OCI-LY7 (cell line): ENCODE data around the gene WNK2. TPM values are rescaled to one million over a fixed set of nuclear protein-coding genes. Genes with fewer than 3 reads are reported as not detected.

Experiments
- BruUV-seq: library from RNA; stranded (reverse); fragments of 400-500 nt; replicated peaks from 2 replicates; lab custom pipeline; 2021; lab: Mats Ljungman, UMichigan
- CTCF ChIA-PET: fragments of 300-600 bp; sonication (Branson Sonifier 250); formaldehyde crosslinking; loops from one replicate; lab custom pipeline; 2022; ENCODE audit warnings: antibody characterized with exemption; ENCODE audit not compliant: unreplicated experiment; lab: Charles Lee
- POLR2A ChIA-PET: fragments of 300-600 bp; sonication (Branson Sonifier 250); formaldehyde crosslinking; loops from one replicate; lab custom pipeline; 2022; ENCODE audit warnings: antibody characterized with exemption; lab: Charles Lee
- DNase-seq: peaks from one replicate; pipeline ENCODE4 v3.0.0-alpha.2; 2015; ENCODE audit warnings: low spot score
- H2AFZ ChIP-seq: fragments of 200-600 bp; sonication (generic), shearing (Covaris generic); 2 replicates; pipeline ENCODE4 v1.6.1; 2014; ENCODE audit warnings: mild to moderate bottlenecking, antibody characterized with exemption, low read length, moderate library complexity
- H3K27ac ChIP-seq: fragments of 200-600 bp; sonication (generic); 2 replicates; pipeline ENCODE4 v1.5.1; 2014; ENCODE audit warnings: mixed run types, low read depth, mild to moderate bottlenecking, moderate library complexity, low read length, inconsistent platforms; ENCODE audit not compliant: poor library complexity, severe bottlenecking
- H3K36me3 ChIP-seq: fragments of 200-600 bp; sonication (generic); 2 replicates; pipeline ENCODE4 v1.6.1; 2014; ENCODE audit warnings: mild to moderate bottlenecking, antibody characterized with exemption, low read length, moderate library complexity, mixed read lengths; ENCODE audit not compliant: insufficient read depth
- H3K4me1 ChIP-seq: fragments of 200-600 bp; sonication (generic); 2 replicates; pipeline ENCODE4 v1.5.1; 2014; ENCODE audit warnings: mild to moderate bottlenecking, low read length; ENCODE audit not compliant: insufficient read depth, poor library complexity, severe bottlenecking
- H3K4me2 ChIP-seq: fragments of 200-600 bp; sonication (generic); 2 replicates; pipeline ENCODE4 v1.6.1; 2014; ENCODE audit warnings: mild to moderate bottlenecking, low read length
- H3K4me3 ChIP-seq: fragments of 200-600 bp; sonication (generic); 2 replicates; pipeline ENCODE4 v1.5.1; 2014; ENCODE audit warnings: mild to moderate bottlenecking, low read depth, low read length; ENCODE audit not compliant: poor library complexity, severe bottlenecking
- H3K79me2 ChIP-seq: fragments of 200-600 bp; sonication (generic); 2 replicates; pipeline ENCODE4 v1.6.1; 2016; ENCODE audit warnings: low read depth, mild to moderate bottlenecking, low read length, moderate library complexity, mixed read lengths; ENCODE audit not compliant: insufficient read depth
- H3K9me2 ChIP-seq: fragments of 200-600 bp; sonication (generic); 2 replicates; pipeline ENCODE4 v1.6.1; 2016; ENCODE audit warnings: mild to moderate bottlenecking, low read length, mixed read lengths; ENCODE audit not compliant: insufficient read depth
- H3K9me3 ChIP-seq: fragments of 200-600 bp; sonication (generic); 2 replicates; pipeline ENCODE4 v1.6.1; 2014; ENCODE audit warnings: mild to moderate bottlenecking, mixed run types, low read length, mixed read lengths
- H4K20me1 ChIP-seq: fragments of 200-600 bp; sonication (generic); 2 replicates; pipeline ENCODE4 v1.6.1; 2014; ENCODE audit warnings: mild to moderate bottlenecking, antibody characterized with exemption, low read length, moderate library complexity, mixed read lengths; ENCODE audit not compliant: insufficient read depth
- CTCF ChIP-seq: fragments of 200-600 bp; sonication (generic); conservative IDR thresholded peaks from 2 replicates; pipeline ENCODE4 v1.5.1; 2014; ENCODE audit warnings: mild to moderate bottlenecking, antibody characterized with exemption, low read length, moderate library complexity, mixed read lengths
- EZH2phosphoT487 ChIP-seq: fragments of 200-600 bp; sonication (generic); IDR thresholded peaks from 2 replicates; pipeline ENCODE4 v1.6.1; 2018; ENCODE audit warnings: low read depth, borderline replicate concordance, mild to moderate bottlenecking, mixed run types, antibody characterized with exemption, low read length, moderate library complexity, mixed read lengths
- intact Hi-C: fragments of 100-400 bp; cut with micrococcal nuclease; formaldehyde crosslinking; loops from one replicate; pipeline ENCODE4 v1.10.0; 2022; ENCODE audit not compliant: unreplicated experiment
- total RNA-seq, 2 experiments: library from RNA; depleted of rRNA in 1 of 2; stranded (reverse); fragments of >200 nt in 1 of 2; shearing (Covaris generic) in 1 of 2; gene quantifications; 2 replicates each; pipeline ENCODE4 v1.2.3, GENCODE V29; 2014 to 2022

Gene WNK2
- total RNA-seq, 2 experiments from 2014 or later: 142 to 194 TPM

GRCh38 chr9:93369686-93370085, 185.7 kb downstream of the WNK2 start:
- intact Hi-C loops: no loop called here

More at GRCh38 chr9:93369686-93370085, 185.7 kb downstream of the WNK2 start:
- ChIA-PET CTCF (no interaction called here), POLR2A (no interaction called here)
- DNase-seq: no peak
- Histone ChIP-seq H3K79me2 (no peaks in the 10 kb centered on the region), H3K9me3 (no peaks in the 10 kb centered on the region), H3K4me3 (no peak overlapping the region), H3K4me2 (no peak overlapping the region), H3K4me1 (no peaks in the 10 kb centered on the region), H3K36me3 (no peaks in the 10 kb centered on the region), H2AFZ (no peak overlapping the region), H3K27ac (no peak overlapping the region), H4K20me1 (no peaks in the 10 kb centered on the region), H3K9me2 (no peaks in the 10 kb centered on the region)
- TF ChIP-seq EZH2phosphoT487: no peak
- no peak for TF ChIP-seq CTCF
- BruUV-seq: no TSS peak

Other genes with a start within 250 kb of the WNK2 start
- 20.6 and 22.1 TPM in 2 replicates for gene FGD3, start 236.6 kb upstream of the WNK2 start, total RNA-seq (2014; rRNA removed; shearing (Covaris generic))
- 22.9 and 28.1 TPM in 2 replicates for gene FGD3, start 236.6 kb upstream of the WNK2 start, total RNA-seq (2022)
- gene SUSD3, start 125.4 kb upstream of the WNK2 start, total RNA-seq (2014; rRNA removed; shearing (Covaris generic)): 160 and 201 TPM in 2 replicates
- 94.1 and 116 TPM in 2 replicates for gene SUSD3, start 125.4 kb upstream of the WNK2 start, total RNA-seq (2022)
- gene CARD19, start 87.9 kb upstream of the WNK2 start, total RNA-seq (2014; rRNA removed; shearing (Covaris generic)): 18.4 and 26.8 TPM in 2 replicates
- 13.4 and 15.8 TPM in 2 replicates for gene CARD19, start 87.9 kb upstream of the WNK2 start, total RNA-seq (2022)
- 6.2 and 13.3 TPM in 2 replicates for gene NINJ1, start 49.9 kb upstream of the WNK2 start, total RNA-seq (2014; rRNA removed; shearing (Covaris generic))
- 18.1 and 18.3 TPM in 2 replicates for gene NINJ1, start 49.9 kb upstream of the WNK2 start, total RNA-seq (2022)